HEK293T (cell line): ENCODE measurements around the gene STAT5B.
"Not testable (repeated sequence)": the region's sequence is repeated elsewhere in the genome, so short reads cannot be mapped to it uniquely, and the experiment has no call there.

ENCODE experiments used
- ARNT ChIP-seq: fragments of 450-650 bp; IDR thresholded peaks from 2 replicates; pipeline ENCODE4 v1.6.1; 2017; ENCODE audit warnings: mild to moderate bottlenecking
- BHLHE40 ChIP-seq: fragments of 450-650 bp; IDR thresholded peaks from 2 replicates; pipeline ENCODE4 v1.6.1; 2016; ENCODE audit warnings: mild to moderate bottlenecking, moderate library complexity, borderline replicate concordance
- ELF4 ChIP-seq: fragments of 450-650 bp; IDR thresholded peaks from 2 replicates; pipeline ENCODE4 v1.6.1; 2017; ENCODE audit warnings: antibody characterized with exemption
- FOXA1 ChIP-seq: fragments of 450-650 bp; IDR thresholded peaks from 2 replicates; pipeline ENCODE4 v1.6.1; 2016; ENCODE audit warnings: mild to moderate bottlenecking
- FOXK2 ChIP-seq: fragments of 450-650 bp; IDR thresholded peaks from 2 replicates; pipeline ENCODE4 v1.6.1; 2016; ENCODE audit warnings: mild to moderate bottlenecking
- HDGF ChIP-seq: fragments of 450-650 bp; IDR thresholded peaks from 2 replicates; pipeline ENCODE4 v1.6.1; 2017; ENCODE audit warnings: antibody characterized with exemption, borderline replicate concordance
- L3MBTL2 ChIP-seq: fragments of 450-650 bp; conservative IDR thresholded peaks from 2 replicates; pipeline ENCODE4 v1.6.1; 2016; ENCODE audit warnings: mild to moderate bottlenecking
- NFRKB ChIP-seq: fragments of 450-650 bp; IDR thresholded peaks from 2 replicates; pipeline ENCODE4 v1.6.1; 2016; ENCODE audit warnings: mild to moderate bottlenecking, moderate library complexity
- SP1 ChIP-seq: fragments of 450-650 bp; IDR thresholded peaks from 2 replicates; pipeline ENCODE4 v1.6.1; 2017
- SUZ12 ChIP-seq: fragments of 450-650 bp; IDR thresholded peaks from 2 replicates; pipeline ENCODE4 v1.6.1; 2016; ENCODE audit warnings: mild to moderate bottlenecking
- ZNF384 ChIP-seq: fragments of 450-650 bp; IDR thresholded peaks from 2 replicates; pipeline ENCODE4 v1.6.1; 2016
- TF ChIP-seq, protein P1 (sequence below): fragments of 450-650 bp; IDR thresholded peaks from 2 replicates; pipeline ENCODE4 v1.6.1; 2016

DNA sequence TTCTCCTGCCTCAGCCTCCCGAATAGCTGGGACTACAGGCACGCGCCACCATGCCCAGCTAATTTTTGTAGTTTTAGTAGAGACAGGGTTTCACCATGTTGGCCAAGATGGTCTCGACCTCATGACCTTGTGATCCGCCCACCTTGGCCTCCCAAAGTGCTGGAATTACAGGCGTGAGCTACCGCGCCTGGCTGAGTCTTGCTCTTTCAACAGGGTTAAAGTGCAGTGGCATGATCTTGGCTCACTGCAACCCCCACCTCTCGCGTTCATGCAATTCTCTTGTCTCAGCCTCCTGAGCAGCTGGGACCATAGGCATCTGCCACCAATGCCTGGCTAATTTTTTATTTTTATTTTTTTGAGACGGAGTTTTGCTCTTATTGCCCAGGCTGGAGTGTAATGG, 31.0 kb downstream of the STAT5B start:
- TF ChIP-seq, protein P1, sequence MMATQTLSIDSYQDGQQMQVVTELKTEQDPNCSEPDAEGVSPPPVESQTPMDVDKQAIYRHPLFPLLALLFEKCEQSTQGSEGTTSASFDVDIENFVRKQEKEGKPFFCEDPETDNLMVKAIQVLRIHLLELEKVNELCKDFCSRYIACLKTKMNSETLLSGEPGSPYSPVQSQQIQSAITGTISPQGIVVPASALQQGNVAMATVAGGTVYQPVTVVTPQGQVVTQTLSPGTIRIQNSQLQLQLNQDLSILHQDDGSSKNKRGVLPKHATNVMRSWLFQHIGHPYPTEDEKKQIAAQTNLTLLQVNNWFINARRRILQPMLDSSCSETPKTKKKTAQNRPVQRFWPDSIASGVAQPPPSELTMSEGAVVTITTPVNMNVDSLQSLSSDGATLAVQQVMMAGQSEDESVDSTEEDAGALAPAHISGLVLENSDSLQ = not testable (repeated sequence)
- TF ChIP-seq NFRKB, BHLHE40, ELF4, FOXA1, ARNT, FOXK2, L3MBTL2, HDGF, ZNF384, SP1, SUZ12: not testable (repeated sequence)
